Hepatocyte (in vitro differentiated cells): ENCODE data around the gene ISX. TPM values are rescaled to one million over a fixed set of nuclear protein-coding genes. Genes with fewer than 3 reads are reported as not detected.

ENCODE experiments used
- DNase-seq: peaks from one replicate; pipeline ENCODE4 v3.0.0-alpha.2; 2016; ENCODE audit warnings: low spot score
- H2AFZ ChIP-seq: fragments of 200-600 bp; sonication (generic); 2 replicates; pipeline ENCODE4 v1.6.0; 2016; ENCODE audit warnings: antibody characterized with exemption, mild to moderate bottlenecking
- H3K27ac ChIP-seq: fragments of 200-600 bp; sonication (generic); 2 replicates; pipeline ENCODE4 v1.5.1; 2016; ENCODE audit warnings: mild to moderate bottlenecking
- H3K27me3 ChIP-seq: fragments of 200-600 bp; sonication (generic); 2 replicates; pipeline ENCODE4 v1.6.1; 2016
- H3K36me3 ChIP-seq: fragments of 200-600 bp; sonication (generic); replicated peaks from 2 replicates; pipeline ENCODE4 v1.5.1; 2016; ENCODE audit warnings: low read depth; ENCODE audit not compliant: insufficient read depth
- H3K4me1 ChIP-seq: fragments of 200-600 bp; sonication (generic); 2 replicates; pipeline ENCODE4 v1.5.1; 2016; ENCODE audit warnings: mild to moderate bottlenecking, moderate library complexity; ENCODE audit not compliant: insufficient read depth
- H3K4me2 ChIP-seq: fragments of 200-600 bp; sonication (generic); 2 replicates; pipeline ENCODE4 v1.6.0; 2016
- H3K4me3 ChIP-seq: fragments of 200-600 bp; sonication (generic); 2 replicates; pipeline ENCODE4 v1.5.1; 2016; ENCODE audit warnings: mild to moderate bottlenecking
- H3K79me2 ChIP-seq: fragments of 200-600 bp; sonication (generic); 2 replicates; pipeline ENCODE4 v1.6.0; 2017; ENCODE audit warnings: mild to moderate bottlenecking
- H3K9me2 ChIP-seq: fragments of 200-600 bp; sonication (generic); replicated peaks from 2 replicates; pipeline ENCODE4 v1.6.0; 2017; ENCODE audit warnings: mild to moderate bottlenecking; ENCODE audit not compliant: insufficient read depth
- H3K9me3 ChIP-seq: fragments of 200-600 bp; sonication (generic); 2 replicates; pipeline ENCODE4 v1.5.1; 2016; ENCODE audit warnings: low read depth, mild to moderate bottlenecking
- H4K20me1 ChIP-seq: fragments of 200-600 bp; sonication (generic); 2 replicates; pipeline ENCODE4 v1.6.0; 2016; ENCODE audit warnings: mild to moderate bottlenecking; ENCODE audit not compliant: insufficient read depth, poor library complexity, severe bottlenecking
- EZH2 ChIP-seq: fragments of 200-600 bp; sonication (generic); IDR thresholded peaks from 2 replicates; pipeline ENCODE4 v1.6.1; 2016; ENCODE audit warnings: antibody characterized with exemption, mild to moderate bottlenecking, borderline replicate concordance
- EZH2phosphoT487 ChIP-seq: fragments of 200-600 bp; sonication (generic); IDR thresholded peaks from one replicate; pipeline ENCODE4 v1.6.1; 2018; ENCODE audit warnings: antibody characterized with exemption, mild to moderate bottlenecking, low read depth, moderate library complexity; ENCODE audit not compliant: unreplicated experiment, severe bottlenecking
- WGBS: methylation state at CpG from one replicate; pipeline ENCODE4 v1.1.6; 2016; ENCODE audit warnings: low lambda C conversion rate; ENCODE audit errors: missing lambda C conversion rate; 5-methylcytosine and 5-hydroxymethylcytosine counted together
- polyA plus RNA-seq: library from polyadenylated mRNA; unstranded; fragments of >200 nt; fragmentation: Nextera tagmentation; extraction: Ambion mirVana; gene quantifications from 2 replicates; pipeline ENCODE4 v1.2.1, GENCODE V29; 2016
- total RNA-seq: library from RNA; depleted of rRNA; stranded (reverse); fragments of >200 nt; gene quantifications from 2 replicates; pipeline ENCODE4 v1.2.3, GENCODE V29; 2014
- TF ChIP-seq, protein P1 (sequence below): fragments of 200-600 bp; sonication (generic); IDR thresholded peaks from 2 replicates; pipeline ENCODE4 v1.5.1; 2016; ENCODE audit warnings: antibody characterized with exemption, mild to moderate bottlenecking; ENCODE audit not compliant: poor library complexity

The ISX gene
- total and polyA plus RNA-seq, 2 experiments from 2014 or later: 20.6 to 29.8 TPM

DNA sequence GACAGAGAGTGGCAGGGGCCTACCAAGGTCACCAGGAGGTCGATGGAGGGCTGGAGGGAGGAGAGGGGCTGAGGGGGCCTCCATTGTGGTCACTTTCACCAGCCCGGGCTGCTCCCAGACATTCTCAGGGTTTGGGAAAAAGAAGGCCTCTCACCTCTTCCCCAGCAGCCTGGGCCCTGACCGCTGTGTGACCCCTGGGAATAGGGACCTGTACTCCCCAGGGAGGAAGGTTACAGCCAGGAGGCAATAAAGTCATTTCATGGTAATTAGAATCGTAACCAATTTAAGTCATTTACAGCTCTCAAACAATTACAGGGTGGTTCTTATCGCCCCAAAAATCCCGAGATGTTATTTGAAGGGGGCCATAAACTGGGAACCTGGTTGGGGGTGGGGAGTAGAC, 37.8 kb downstream of the ISX start:
- Histone ChIP-seq H4K20me1 (no peaks in the 10 kb centered on the region), H3K27me3 (no peaks in the 10 kb centered on the region), H3K36me3 (no peaks in the 10 kb centered on the region), H3K27ac (peak overlapping the region; percentile 35), H3K9me3 (no peaks in the 10 kb centered on the region), H3K4me2 (no peak overlapping the region), H3K4me3 (no peak overlapping the region), H3K79me2 (no peaks in the 10 kb centered on the region), H3K9me2 (no peaks in the 10 kb centered on the region), H3K4me1 (peaks cover 4% of the 10 kb centered on the region), H2AFZ (no peak overlapping the region)
- TF ChIP-seq EZH2 (no peak), EZH2phosphoT487 (no peak)
- TF ChIP-seq, protein P1, sequence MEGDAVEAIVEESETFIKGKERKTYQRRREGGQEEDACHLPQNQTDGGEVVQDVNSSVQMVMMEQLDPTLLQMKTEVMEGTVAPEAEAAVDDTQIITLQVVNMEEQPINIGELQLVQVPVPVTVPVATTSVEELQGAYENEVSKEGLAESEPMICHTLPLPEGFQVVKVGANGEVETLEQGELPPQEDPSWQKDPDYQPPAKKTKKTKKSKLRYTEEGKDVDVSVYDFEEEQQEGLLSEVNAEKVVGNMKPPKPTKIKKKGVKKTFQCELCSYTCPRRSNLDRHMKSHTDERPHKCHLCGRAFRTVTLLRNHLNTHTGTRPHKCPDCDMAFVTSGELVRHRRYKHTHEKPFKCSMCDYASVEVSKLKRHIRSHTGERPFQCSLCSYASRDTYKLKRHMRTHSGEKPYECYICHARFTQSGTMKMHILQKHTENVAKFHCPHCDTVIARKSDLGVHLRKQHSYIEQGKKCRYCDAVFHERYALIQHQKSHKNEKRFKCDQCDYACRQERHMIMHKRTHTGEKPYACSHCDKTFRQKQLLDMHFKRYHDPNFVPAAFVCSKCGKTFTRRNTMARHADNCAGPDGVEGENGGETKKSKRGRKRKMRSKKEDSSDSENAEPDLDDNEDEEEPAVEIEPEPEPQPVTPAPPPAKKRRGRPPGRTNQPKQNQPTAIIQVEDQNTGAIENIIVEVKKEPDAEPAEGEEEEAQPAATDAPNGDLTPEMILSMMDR: no peak
- DNase-seq: peak; percentile 44
- WGBS: 50% methylated on average over 6 of the region's 6 CpGs

DNA sequence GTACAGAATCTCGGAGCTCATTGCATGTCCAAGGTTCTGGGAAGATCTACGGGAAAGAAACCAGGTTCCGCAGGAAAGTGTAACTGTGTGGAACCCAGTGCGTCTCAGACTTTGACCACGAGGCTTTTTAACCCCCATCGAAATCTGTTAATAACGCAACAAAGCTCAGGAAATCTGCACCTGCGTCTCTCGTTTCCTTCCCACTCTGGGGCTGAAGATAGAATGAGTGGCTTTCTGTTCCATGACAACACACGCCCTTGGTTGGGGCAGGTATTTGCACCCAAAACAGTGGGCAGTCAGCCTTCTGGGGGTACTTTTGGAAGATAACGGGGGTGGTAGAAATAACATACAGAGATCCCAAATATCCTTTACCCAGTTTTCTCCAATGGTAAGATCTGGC, 38.5 kb downstream of the ISX start:
- no peaks in the 10 kb centered on the region for H4K20me1 ChIP-seq
- WGBS: 93% methylated on average over 11 of the region's 11 CpGs

DNA sequence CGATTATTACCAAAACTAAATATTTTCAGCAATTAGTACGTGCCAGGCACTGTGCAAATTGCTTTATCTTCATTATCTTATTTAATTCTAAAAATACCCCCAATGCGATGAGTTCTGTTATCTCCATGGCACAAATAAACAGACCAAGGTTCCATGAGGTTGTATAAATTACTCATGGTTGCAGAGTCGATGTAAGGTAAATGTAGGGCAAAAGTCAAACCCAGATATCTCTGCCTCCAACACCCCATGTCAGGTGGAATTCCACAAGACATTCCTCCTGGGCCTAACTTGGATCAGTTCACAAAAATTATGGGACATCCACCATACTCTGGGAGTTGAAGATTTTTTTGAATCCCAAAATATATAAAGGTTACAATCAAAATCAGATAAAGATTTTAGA, 43.7 kb downstream of the ISX start:
- H3K9me2 ChIP-seq: no peaks in the 10 kb centered on the region
- peak overlapping the region; percentile 72 for H3K27ac ChIP-seq
- no peak for DNase-seq

More for the DNA sequence above, 38.5 kb downstream of the ISX start:
- Histone ChIP-seq H3K79me2 (no peaks in the 10 kb centered on the region), H3K4me1 (peaks cover 4% of the 10 kb centered on the region), H3K27me3 (no peaks in the 10 kb centered on the region), H3K4me3 (no peak overlapping the region), H3K4me2 (no peak overlapping the region), H3K9me2 (no peaks in the 10 kb centered on the region), H3K27ac (no peak overlapping the region), H3K9me3 (no peaks in the 10 kb centered on the region), H3K36me3 (no peaks in the 10 kb centered on the region), H2AFZ (no peak overlapping the region)
- TF ChIP-seq EZH2 (no peak), EZH2phosphoT487 (no peak)
- TF ChIP-seq, protein P1: no peak
- no peak for DNase-seq

More for the DNA sequence above, 43.7 kb downstream of the ISX start:
- 51% methylated on average over 4 of the region's 4 CpGs for WGBS
- Histone ChIP-seq H3K27me3 (no peaks in the 10 kb centered on the region), H3K79me2 (no peaks in the 10 kb centered on the region), H3K36me3 (no peaks in the 10 kb centered on the region), H2AFZ (no peak overlapping the region), H3K9me3 (no peaks in the 10 kb centered on the region), H3K4me3 (no peak overlapping the region), H3K4me1 (peaks cover 9% of the 10 kb centered on the region), H3K4me2 (no peak overlapping the region), H4K20me1 (no peaks in the 10 kb centered on the region)
- TF ChIP-seq EZH2 (no peak), EZH2phosphoT487 (no peak)
- TF ChIP-seq, protein P1: no peak
